ENCODE results near the gene BRPF3.

Gene BRPF3

DNA sequence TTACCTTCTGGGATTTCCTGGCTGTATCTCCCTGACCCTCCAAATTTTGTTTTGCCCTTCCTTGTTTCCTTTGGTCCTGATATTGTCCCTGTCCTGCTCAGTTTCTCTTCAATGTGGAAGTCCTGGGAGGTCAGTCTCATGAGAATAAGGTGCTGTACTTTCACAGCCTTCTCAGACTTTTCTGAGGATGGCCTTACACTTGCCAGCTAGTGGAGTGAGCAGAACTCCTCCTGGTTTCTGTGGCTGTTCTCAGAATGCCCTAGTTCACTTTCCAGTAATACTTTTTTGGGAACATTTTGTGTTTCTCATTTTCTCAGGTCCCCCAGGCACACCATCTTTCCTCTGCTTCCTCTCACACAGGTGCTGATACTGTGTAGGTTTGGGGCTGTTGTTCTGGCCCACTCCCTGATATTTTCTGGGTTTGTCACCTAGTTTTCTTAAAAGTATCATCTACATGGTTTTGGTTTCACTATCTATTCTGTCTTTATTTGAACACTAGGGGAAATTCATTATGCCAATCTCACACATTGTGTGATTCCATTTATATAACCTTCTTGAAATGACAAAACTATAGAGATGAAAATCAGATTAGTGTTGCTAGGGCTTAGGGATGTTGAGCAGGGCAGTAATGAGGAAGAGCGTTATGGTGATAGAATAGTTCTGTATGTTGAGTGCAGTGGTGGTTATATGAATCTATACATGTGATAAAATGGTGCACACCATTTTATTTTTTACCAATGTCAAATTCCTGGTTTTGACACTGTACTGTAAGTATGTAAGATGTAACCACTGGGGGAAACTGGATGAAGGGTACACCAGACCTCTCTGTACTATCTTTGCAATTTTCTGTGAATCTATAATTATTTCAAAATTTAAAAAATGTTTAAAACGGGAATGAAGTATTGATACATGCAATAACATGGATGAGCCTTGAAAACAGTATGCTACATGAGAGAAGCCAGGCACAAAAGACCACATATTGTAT, 27.2 kb upstream of the BRPF3 start:
- no peak overlapping the region for H3K27ac ChIP-seq
- TF ChIP-seq, protein P1, sequence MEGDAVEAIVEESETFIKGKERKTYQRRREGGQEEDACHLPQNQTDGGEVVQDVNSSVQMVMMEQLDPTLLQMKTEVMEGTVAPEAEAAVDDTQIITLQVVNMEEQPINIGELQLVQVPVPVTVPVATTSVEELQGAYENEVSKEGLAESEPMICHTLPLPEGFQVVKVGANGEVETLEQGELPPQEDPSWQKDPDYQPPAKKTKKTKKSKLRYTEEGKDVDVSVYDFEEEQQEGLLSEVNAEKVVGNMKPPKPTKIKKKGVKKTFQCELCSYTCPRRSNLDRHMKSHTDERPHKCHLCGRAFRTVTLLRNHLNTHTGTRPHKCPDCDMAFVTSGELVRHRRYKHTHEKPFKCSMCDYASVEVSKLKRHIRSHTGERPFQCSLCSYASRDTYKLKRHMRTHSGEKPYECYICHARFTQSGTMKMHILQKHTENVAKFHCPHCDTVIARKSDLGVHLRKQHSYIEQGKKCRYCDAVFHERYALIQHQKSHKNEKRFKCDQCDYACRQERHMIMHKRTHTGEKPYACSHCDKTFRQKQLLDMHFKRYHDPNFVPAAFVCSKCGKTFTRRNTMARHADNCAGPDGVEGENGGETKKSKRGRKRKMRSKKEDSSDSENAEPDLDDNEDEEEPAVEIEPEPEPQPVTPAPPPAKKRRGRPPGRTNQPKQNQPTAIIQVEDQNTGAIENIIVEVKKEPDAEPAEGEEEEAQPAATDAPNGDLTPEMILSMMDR (conservative IDR thresholded peaks at IDR 0.05) = no peak
- no peak for TF ChIP-seq ZFX (IDR thresholded peaks at IDR 0.05)

DNA sequence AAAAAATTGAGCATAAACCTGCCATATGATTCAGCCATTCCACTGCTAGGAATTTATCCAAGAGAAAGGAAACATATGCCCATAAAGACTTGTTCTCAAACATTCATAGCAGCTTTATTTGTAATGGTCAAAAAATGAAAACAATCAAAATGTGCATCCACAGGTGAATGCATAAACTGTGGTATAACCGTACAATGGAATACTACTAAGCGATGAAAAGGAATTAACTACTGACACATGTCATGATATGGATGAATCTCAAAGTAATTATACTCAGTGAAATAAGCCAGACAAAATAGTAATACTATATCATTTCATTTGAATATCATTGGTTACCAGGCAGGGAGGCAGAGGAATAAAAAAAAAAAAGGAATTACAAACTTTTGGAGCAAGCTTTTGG, 25.8 kb upstream of the BRPF3 start:
- no peak for TF ChIP-seq ZFX (IDR thresholded peaks at IDR 0.05)
- TF ChIP-seq, protein P1 (conservative IDR thresholded peaks at IDR 0.05) = no peak

DNA sequence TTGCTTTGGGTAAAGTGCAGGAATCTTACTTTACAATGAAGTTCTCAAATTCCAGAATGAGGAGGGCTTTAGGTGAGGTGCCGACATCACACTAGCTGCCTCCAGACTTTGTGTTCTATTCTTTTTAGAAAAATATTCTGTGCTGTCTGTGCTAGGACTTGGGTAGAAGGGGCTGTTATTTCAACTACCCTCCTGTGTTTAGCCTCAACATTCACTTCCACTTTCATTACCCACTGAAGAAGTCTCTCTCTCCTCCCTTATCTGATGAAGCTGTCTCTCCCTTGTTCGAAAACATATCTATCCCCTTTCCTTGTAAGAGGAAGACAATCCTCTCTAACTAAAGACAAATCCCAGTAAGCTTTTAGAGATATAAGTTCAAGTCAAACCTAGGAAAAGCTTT, 25.0 kb upstream of the BRPF3 start:
- no peak overlapping the region for H3K27ac ChIP-seq
- no peak for TF ChIP-seq ZFX (IDR thresholded peaks at IDR 0.05)
- TF ChIP-seq, protein P1 (conservative IDR thresholded peaks at IDR 0.05) = no peak

More for the DNA sequence above, 25.8 kb upstream of the BRPF3 start:
- no peak overlapping the region for H3K27ac ChIP-seq

DNA sequence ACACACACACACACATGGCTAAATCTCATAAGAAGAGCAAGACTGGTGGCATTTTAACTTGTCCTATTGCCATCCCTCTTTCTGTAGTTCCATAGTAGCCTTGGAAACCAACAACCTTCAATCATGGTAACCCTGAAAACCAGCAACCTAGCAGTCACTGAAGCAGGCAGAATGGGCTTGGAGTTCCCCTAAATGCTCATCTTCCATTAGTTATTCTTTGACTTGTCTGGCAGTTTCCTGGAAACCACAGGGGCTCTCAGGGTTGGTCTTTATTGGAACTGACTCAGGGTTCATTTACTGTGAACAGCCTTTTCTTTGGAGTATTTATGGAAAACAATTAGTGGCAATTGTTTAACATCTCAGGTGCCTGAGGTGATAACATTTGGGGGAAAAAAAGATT, 19.4 kb upstream of the BRPF3 start:
- H3K27ac ChIP-seq = no peak overlapping the region

DNA sequence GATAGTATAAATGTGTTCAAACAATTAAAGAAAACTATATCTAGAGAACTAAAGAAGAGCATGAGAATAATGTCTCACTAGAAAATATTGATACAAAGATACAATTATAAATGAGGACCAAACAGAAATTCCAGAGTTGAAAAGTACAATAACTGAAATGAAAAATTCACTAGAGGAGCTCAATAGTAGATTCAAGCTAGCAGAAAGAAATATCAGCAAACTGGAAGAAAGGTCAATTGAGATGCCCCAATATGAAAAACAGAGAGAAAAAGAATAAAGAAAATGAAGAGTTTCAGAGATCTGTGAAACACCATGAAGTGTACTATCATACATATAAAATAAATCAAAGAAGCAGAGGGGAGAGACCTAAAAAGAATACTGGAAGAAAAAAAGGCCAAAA, 18.0 kb upstream of the BRPF3 start:
- TF ChIP-seq ZFX (IDR thresholded peaks at IDR 0.05) = no peak
- TF ChIP-seq, protein P1 (conservative IDR thresholded peaks at IDR 0.05) = no peak
- H3K27ac ChIP-seq = no peak overlapping the region

More for the DNA sequence above, 19.4 kb upstream of the BRPF3 start:
- no peak for TF ChIP-seq ZFX (IDR thresholded peaks at IDR 0.05)
- TF ChIP-seq, protein P1 (conservative IDR thresholded peaks at IDR 0.05) = no peak

DNA sequence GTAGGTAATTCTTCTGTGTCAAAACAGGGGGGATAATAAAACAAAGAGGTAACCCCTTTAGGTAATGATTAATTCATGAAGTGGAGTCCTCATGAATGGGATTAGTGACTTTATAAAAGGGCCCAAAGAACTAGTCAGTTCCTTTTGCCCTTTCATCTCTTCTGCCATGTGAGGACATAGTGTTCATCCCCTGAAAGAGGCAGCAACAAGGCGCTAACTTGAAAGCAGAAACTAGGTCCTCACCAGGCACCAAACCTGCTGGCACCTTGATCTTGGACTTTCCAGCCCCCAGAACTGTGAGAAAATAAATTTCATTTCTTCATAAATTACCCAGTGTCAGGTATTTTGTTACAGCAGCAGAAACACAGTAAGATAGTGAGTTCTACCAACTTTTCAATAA, 16.4 kb upstream of the BRPF3 start:
- H3K27ac ChIP-seq = no peak overlapping the region
- no peak for TF ChIP-seq ZFX (IDR thresholded peaks at IDR 0.05)

DNA sequence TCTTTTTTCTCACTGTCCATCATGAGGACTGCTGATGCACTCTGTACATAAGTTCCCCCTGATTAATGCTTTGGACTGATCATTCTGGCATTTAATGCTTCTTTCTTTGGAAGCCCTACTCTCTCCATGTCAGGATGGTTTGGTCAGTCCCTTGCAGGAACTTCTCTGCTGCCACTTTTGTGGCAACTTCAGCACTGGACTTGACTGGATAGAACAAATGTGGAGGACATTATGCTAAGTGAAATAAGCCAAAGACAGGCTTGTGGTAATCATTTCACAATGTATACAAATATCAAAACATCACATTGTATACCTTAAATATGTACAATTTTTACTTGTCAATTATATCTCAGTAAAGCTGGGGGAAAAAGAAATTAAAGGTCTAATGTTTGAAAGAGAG, 12.2 kb upstream of the BRPF3 start:
- no peak overlapping the region for H3K27ac ChIP-seq
- TF ChIP-seq, protein P1 (conservative IDR thresholded peaks at IDR 0.05) = no peak
- no peak for TF ChIP-seq ZFX (IDR thresholded peaks at IDR 0.05)
